WTC11 (cell line): ENCODE measurements around the gene PPP1R12B.

Experiments used
- CTCF ChIP-seq: fragments of 200-600 bp; IDR thresholded peaks from 2 replicates; pipeline ENCODE4 v1.8.0; 2022; ENCODE audit warnings: antibody characterized with exemption
- ESRRA ChIP-seq: sonication (generic); formaldehyde crosslinking; IDR thresholded peaks from 2 replicates; pipeline ENCODE4 v1.8.1; 2022; ENCODE audit warnings: mild to moderate bottlenecking, missing genetic modification reagents, borderline replicate concordance
- KAT7 ChIP-seq: sonication (generic); formaldehyde crosslinking; IDR thresholded peaks from 2 replicates; pipeline ENCODE4 v1.8.1; 2023; ENCODE audit warnings: missing genetic modification reagents, mild to moderate bottlenecking, borderline replicate concordance
- NR3C1 ChIP-seq: sonication (generic); formaldehyde crosslinking; conservative IDR thresholded peaks from 2 replicates; pipeline ENCODE4 v1.8.1; 2023; ENCODE audit warnings: low read depth, mild to moderate bottlenecking, missing genetic modification reagents
- TF ChIP-seq, protein P1 (sequence below): sonication (generic); formaldehyde crosslinking; IDR thresholded peaks from 2 replicates; pipeline ENCODE4 v1.8.0; 2023; ENCODE audit warnings: missing genetic modification reagents

DNA sequence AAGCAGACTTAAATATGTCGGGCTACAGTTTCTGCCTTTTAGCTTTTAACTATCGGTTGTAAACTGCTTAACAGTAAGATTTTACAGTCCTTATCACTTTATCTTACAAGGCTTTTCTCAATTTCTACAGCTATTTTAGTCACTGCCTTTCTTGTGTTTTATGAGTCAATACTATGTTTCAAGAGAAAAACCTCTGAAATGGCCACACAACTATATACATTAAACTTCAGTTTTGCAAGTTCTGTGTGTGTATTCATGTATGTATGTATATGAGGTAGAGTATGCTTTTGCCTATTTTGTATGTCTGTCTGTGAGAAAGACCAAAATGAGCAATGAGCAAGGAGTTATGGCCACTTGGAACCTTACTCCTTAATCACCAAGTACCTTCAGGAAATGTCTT, 191.9 kb downstream of the PPP1R12B start:
- TF ChIP-seq ESRRA (no peak), NR3C1 (no peak), CTCF (no peak), KAT7 (CRISPR knock-in tag) (no peak)
- TF ChIP-seq, protein P1, sequence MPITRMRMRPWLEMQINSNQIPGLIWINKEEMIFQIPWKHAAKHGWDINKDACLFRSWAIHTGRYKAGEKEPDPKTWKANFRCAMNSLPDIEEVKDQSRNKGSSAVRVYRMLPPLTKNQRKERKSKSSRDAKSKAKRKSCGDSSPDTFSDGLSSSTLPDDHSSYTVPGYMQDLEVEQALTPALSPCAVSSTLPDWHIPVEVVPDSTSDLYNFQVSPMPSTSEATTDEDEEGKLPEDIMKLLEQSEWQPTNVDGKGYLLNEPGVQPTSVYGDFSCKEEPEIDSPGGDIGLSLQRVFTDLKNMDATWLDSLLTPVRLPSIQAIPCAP (CRISPR knock-in tag), result no peak
